IPS-18c (cell line): ENCODE results near the gene P2RX6.
A peak's percentile ranks its signal among the peaks of the same experiment; 100 is the strongest.

Source experiments
- H3K4me3 ChIP-seq: 2 replicates; pipeline ENCODE4 v1.7.0; 2013; ENCODE audit warnings: low read depth, mild to moderate bottlenecking, low read length, moderate library complexity; ENCODE audit not compliant: insufficient read depth
- H3K9me3 ChIP-seq: one replicate; pipeline ENCODE4 v1.6.1; 2013; ENCODE audit warnings: mild to moderate bottlenecking, low read length, moderate library complexity; ENCODE audit not compliant: control insufficient read depth, insufficient read depth

Gene P2RX6

DNA sequence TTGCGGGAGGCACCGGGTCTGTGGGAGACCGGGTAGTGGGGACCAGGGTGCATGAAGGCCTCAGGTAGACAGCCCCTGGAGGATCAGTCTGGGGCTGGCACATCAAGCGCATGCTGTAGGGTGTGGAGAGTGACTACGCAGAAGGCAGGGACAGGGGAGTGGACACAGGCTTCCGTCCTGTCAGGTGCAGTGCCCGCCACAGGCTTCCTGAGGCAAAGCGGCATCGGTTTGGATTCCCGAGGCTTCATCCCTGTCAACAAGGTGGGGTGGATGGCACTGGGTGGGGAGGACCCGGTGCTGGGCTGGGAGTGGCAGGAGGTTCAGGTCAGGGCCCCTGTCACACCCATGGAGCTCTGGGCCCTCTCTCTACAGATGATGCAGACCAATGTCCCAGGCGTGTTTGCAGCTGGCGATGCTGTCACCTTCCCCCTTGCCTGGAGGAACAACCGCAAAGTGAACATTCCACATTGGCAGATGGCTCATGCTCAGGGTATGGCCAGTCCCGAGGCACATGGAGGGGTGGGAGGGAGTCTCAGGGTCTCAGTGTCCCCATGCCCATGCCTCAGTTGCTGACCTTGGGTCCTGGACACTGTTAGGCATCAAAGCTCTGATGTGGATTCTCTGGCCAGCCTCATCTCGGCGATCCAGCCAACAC is 37.3 kb upstream of the P2RX6 start:
- Histone ChIP-seq H3K4me3 (no peak overlapping the region), H3K9me3 (peaks cover 4% of the 10 kb centered on the region)

- H3K9me3 ChIP-seq, result peaks cover 4% of the 10 kb centered on the region
These were observed 36.5 kb upstream of the P2RX6 start for GRCh38 chr22:20978419-20978818.

GRCh38 chr22:20979243-20979809 is 35.6 kb upstream of the P2RX6 start:
- Histone ChIP-seq H3K4me3 (peak overlapping the region; percentile 52), H3K9me3 (peaks cover 4% of the 10 kb centered on the region)

More at GRCh38 chr22:20978419-20978818, 36.5 kb upstream of the P2RX6 start:
- peak overlapping the region; percentile 5; the same call in 1 of the 2 replicates for H3K4me3 ChIP-seq

DNA sequence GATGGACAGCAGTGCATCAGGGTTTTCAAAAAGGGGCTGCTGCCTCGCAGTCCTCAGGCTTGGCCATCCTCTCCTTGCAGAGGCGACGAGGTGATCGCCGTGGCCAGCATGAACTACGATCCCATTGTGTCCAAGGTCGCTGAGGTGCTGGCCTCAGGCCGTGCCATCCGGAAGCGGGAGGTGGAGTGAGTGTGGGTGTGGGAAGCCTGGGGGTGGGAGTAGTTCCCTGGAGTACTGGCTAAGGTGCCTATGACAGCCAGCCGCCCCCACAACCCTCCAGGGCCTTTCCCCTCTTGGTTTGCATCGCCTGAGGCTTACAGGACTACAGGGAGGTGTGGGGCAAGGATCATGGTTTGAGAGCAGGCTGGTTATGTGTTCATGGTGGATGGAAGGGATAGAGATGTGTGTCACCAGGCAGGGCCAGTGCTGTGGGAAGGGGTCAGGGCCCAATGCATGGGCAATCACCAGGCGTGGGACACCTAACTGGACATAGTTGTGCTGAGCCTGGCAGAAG is 35.0 kb upstream of the P2RX6 start:
- H3K4me3 ChIP-seq, result peak overlapping the region; percentile 52; the same call in 1 of the 2 replicates
- H3K9me3 ChIP-seq, result peaks cover 4% of the 10 kb centered on the region

DNA sequence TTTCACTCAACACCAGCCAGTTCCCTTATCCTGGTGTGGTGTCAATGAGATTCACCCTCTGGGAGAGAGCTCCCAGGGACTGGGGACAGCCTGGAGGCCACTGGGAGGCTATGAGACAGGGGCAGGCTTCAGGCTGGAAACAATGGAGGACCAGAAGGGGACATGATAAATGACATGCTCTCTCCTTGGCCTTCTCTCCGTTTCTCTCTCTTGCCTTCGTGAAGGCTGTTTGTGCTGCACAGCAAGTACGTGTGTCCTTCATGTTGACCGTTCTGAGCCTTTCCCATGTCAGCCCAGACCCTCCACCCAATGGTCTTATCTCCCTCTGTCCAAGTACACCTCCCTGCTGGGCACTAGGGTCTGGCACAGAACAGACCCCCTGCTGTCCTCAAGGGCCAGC is 34.4 kb upstream of the P2RX6 start:
- Histone ChIP-seq H3K4me3 (0 out of 2 replicates have a peak overlapping the region, but pooled peaks have one; percentile 52), H3K9me3 (peaks cover 4% of the 10 kb centered on the region)

GRCh38 chr22:20980938-20981722 is 33.8 kb upstream of the P2RX6 start:
- H3K9me3 ChIP-seq, result peaks cover 4% of the 10 kb centered on the region
- H3K4me3 ChIP-seq, result peak overlapping the region; percentile 97

DNA sequence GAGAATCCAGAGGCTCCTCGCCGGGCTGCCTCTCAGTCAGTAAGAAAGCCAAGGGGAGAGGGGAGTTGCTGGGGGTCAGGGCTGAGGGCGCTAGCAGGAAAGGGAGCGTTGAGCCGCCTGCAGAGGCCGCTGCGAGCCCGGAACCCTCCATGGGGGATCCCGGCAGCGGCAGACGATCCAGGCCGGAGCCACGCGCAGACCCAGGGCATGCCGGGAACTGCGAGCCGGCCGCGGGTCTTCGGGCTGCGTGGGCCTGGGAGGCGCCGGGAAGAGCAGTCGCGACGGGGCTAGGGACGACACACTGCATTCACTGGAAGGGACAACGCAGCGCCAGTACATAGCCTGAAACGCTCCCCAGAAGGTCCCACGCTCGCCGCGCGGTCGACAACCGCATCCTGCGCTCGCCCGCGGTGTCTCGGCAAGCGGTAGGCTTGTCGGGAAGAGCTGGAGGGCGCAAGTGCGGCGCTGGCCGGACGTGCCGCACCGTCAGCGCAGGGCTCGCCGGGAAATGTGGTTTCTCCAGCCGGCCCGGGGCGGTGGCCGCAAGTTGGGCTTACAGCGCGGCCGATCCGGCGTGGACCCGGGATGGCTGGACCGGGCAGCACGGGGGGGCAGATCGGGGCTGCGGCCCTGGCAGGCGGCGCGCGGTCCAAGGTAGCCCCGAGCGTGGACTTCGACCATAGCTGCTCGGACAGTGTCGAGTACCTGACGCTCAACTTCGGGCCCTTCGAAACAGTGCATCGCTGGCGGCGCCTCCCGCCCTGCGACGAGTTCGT is 33.0 kb upstream of the P2RX6 start, which contains the start of gene LZTR1:
LZTR1 (plus strand) TSS at position 511 of the 776 bp plus-strand sequence; CDS start at position 586, 75 bp downstream.
- H3K4me3 ChIP-seq, result peak within 1 kb of the TSS; percentile 97
- peaks cover 4% of the 10 kb centered on the region for H3K9me3 ChIP-seq

GRCh38 chr22:20982563-20982882 is 32.4 kb upstream of the P2RX6 start:
- H3K4me3 ChIP-seq, result peak overlapping the region; percentile 97
- H3K9me3 ChIP-seq, result peaks cover 4% of the 10 kb centered on the region

- H3K4me3 ChIP-seq, result peak overlapping the region; percentile 97
- peaks cover 4% of the 10 kb centered on the region for H3K9me3 ChIP-seq
These were observed 31.7 kb upstream of the P2RX6 start for GRCh38 chr22:20983081-20983771.

- Histone ChIP-seq H3K4me3 (no peak overlapping the region), H3K9me3 (no peaks in the 10 kb centered on the region)
These were observed 29.2 kb upstream of the P2RX6 start for GRCh38 chr22:20985720-20986119.

DNA sequence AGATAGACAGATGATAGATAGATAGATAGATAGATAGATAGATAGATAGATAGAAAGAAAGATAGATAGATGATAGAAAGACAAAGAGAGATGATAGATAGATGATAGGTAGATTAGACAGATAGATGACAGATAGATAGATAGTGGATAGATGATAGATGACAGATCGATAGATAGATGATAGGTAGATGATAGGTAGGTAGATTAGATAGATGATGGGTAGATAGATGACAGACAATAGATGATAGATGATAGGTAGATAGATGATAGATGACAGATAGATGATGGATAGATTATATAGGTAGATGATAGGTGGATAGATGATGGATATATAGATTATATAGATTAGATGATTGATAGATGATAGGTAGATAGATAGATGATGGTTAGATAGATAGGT is 28.6 kb upstream of the P2RX6 start:
- Histone ChIP-seq H3K4me3 (no peak overlapping the region), H3K9me3 (no peaks in the 10 kb centered on the region)

DNA sequence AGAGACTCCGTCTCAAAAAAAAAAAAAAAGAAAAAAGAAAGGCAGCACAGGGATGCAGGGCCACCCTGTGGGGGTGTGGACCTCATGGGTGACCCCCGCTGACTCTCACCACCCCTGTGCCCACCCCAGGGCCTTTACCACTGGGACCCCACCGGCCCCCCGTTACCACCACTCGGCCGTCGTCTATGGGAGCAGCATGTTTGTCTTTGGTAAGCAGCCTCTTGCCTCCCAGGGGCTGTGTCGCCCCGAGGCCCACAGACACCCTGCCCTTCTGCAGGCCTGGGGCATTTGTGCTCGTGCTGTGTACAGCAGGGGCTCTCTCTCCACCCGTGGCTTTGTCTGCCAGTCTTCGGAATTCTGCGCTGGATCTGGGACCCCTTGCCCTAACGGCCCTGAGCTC is 27.6 kb upstream of the P2RX6 start:
- Histone ChIP-seq H3K4me3 (no peak overlapping the region), H3K9me3 (no peaks in the 10 kb centered on the region)

- H3K9me3 ChIP-seq, result no peaks in the 10 kb centered on the region
These were observed 26.2 kb upstream of the P2RX6 start for GRCh38 chr22:20988573-20989322.

GRCh38 chr22:20989323-20990138 is 25.4 kb upstream of the P2RX6 start:
- Histone ChIP-seq H3K4me3 (no peak overlapping the region), H3K9me3 (no peaks in the 10 kb centered on the region)

More at GRCh38 chr22:20988573-20989322, 26.2 kb upstream of the P2RX6 start:
- H3K4me3 ChIP-seq, result no peak overlapping the region
